Measurements from ENCODE around the gene NELL1. TPM values are rescaled to one million over a fixed set of nuclear protein-coding genes. Genes with fewer than 3 reads are reported as not detected.

The NELL1 gene
- polyA plus RNA-seq, 2 of the 4 experiments (the other 2 are of a cell fraction) = not detected

- no peaks in the 10 kb centered on the region for H3K4me1 ChIP-seq
- WGBS (ENCODE audit: missing lambda C conversion rate) = 35% methylated on average over 2 of the region's 2 CpGs
Measured at GRCh38 chr11:21195995-21196394, 526.6 kb downstream of the NELL1 start.

GRCh38 chr11:21198498-21198897 is 529.1 kb downstream of the NELL1 start:
- Histone ChIP-seq H3K4me2 (no peak overlapping the region), H3K27ac (no peak overlapping the region), H3K4me3 (no peak overlapping the region), H3K4me1 (no peaks in the 10 kb centered on the region), H3K9me3 (no peaks in the 10 kb centered on the region)
- no peak for TF ChIP-seq ZNF302 (CRISPR knock-in tag; IDR thresholded peaks at IDR 0.05)
- no peak for TF ChIP-seq POLR2A (IDR thresholded peaks at IDR 0.05; ENCODE audit: low read length)
- TF ChIP-seq, protein P1, sequence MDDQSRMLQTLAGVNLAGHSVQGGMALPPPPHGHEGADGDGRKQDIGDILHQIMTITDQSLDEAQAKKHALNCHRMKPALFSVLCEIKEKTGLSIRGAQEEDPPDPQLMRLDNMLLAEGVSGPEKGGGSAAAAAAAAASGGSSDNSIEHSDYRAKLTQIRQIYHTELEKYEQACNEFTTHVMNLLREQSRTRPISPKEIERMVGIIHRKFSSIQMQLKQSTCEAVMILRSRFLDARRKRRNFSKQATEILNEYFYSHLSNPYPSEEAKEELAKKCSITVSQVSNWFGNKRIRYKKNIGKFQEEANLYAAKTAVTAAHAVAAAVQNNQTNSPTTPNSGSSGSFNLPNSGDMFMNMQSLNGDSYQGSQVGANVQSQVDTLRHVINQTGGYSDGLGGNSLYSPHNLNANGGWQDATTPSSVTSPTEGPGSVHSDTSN (IDR thresholded peaks at IDR 0.05) = no peak
- TF ChIP-seq FOSL2 (IDR thresholded peaks at IDR 0.05) = no peak
- TF ChIP-seq FOSL2 (CRISPR knock-in tag; IDR thresholded peaks at IDR 0.05) = no peak
- no peak for TF ChIP-seq MYC (IDR thresholded peaks at IDR 0.05; ENCODE audit: borderline replicate concordance, low read length)
- TF ChIP-seq SMC3 (IDR thresholded peaks at IDR 0.05) = no peak
- TF ChIP-seq, protein P2, sequence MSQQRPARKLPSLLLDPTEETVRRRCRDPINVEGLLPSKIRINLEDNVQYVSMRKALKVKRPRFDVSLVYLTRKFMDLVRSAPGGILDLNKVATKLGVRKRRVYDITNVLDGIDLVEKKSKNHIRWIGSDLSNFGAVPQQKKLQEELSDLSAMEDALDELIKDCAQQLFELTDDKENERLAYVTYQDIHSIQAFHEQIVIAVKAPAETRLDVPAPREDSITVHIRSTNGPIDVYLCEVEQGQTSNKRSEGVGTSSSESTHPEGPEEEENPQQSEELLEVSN (IDR thresholded peaks at IDR 0.05; ENCODE audit: borderline replicate concordance, low read depth) = no peak
- TF ChIP-seq CEBPB (IDR thresholded peaks at IDR 0.05) = no peak
- TF ChIP-seq, protein P3, sequence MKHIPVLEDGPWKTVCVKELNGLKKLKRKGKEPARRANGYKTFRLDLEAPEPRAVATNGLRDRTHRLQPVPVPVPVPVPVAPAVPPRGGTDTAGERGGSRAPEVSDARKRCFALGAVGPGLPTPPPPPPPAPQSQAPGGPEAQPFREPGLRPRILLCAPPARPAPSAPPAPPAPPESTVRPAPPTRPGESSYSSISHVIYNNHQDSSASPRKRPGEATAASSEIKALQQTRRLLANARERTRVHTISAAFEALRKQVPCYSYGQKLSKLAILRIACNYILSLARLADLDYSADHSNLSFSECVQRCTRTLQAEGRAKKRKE (CRISPR knock-in tag; IDR thresholded peaks at IDR 0.05; ENCODE audit: low read depth) = no peak
- no peak for TF ChIP-seq RFX5 (IDR thresholded peaks at IDR 0.05)
- TF ChIP-seq USF2 (IDR thresholded peaks at IDR 0.05) = no peak
- TF ChIP-seq ZSCAN20 (CRISPR knock-in tag; IDR thresholded peaks at IDR 0.05) = no peak
- no peak for TF ChIP-seq ZFP36 (IDR thresholded peaks at IDR 0.05; ENCODE audit: borderline replicate concordance, partially characterized antibody)
- TF ChIP-seq NFE2L2 (conservative IDR thresholded peaks at IDR 0.05; ENCODE audit: low read length) = no peak
- no peak for TF ChIP-seq RAD21 (conservative IDR thresholded peaks at IDR 0.05 in 1 of 2, IDR thresholded peaks at IDR 0.05 in 1 of 2)
- TF ChIP-seq, protein P4, sequence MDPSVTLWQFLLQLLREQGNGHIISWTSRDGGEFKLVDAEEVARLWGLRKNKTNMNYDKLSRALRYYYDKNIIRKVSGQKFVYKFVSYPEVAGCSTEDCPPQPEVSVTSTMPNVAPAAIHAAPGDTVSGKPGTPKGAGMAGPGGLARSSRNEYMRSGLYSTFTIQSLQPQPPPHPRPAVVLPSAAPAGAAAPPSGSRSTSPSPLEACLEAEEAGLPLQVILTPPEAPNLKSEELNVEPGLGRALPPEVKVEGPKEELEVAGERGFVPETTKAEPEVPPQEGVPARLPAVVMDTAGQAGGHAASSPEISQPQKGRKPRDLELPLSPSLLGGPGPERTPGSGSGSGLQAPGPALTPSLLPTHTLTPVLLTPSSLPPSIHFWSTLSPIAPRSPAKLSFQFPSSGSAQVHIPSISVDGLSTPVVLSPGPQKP (IDR thresholded peaks at IDR 0.05; ENCODE audit: low read depth, low read length) = no peak
- no peak for ATAC-seq
- WGBS (ENCODE audit: missing lambda C conversion rate) = 1% methylated on average over 3 of the region's 3 CpGs
- POLR2A ChIA-PET = no interaction called here
- no peak for FAIRE-seq
- CTCF ChIA-PET = no interaction called here
- no peak for DNase-seq (ENCODE audit: low read depth in 1 of 2, low spot score in 1 of 2)

More at GRCh38 chr11:21195995-21196394, 526.6 kb downstream of the NELL1 start:
- ChIA-PET CTCF (no interaction called here), POLR2A (no interaction called here)
- Histone ChIP-seq H3K4me2 (no peak overlapping the region), H3K4me3 (no peak overlapping the region), H3K27ac (no peak overlapping the region), H3K9me3 (no peaks in the 10 kb centered on the region)
- DNase-seq (ENCODE audit: low read depth in 1 of 2, low spot score in 1 of 2) (no peak), ATAC-seq (no peak), FAIRE-seq (no peak)
- no peak for TF ChIP-seq RNF2 (IDR thresholded peaks at IDR 0.05; ENCODE audit: borderline replicate concordance, low read depth)
- no peak for TF ChIP-seq BCL3 (IDR thresholded peaks at IDR 0.05)
- no peak for TF ChIP-seq RARB (CRISPR knock-in tag; IDR thresholded peaks at IDR 0.05)
- no peak for TF ChIP-seq CBX8 (IDR thresholded peaks at IDR 0.05)
- TF ChIP-seq BHLHE40 (IDR thresholded peaks at IDR 0.05; ENCODE audit: low read depth, low read length) = no peak
- TF ChIP-seq NFE2L2 (conservative IDR thresholded peaks at IDR 0.05; ENCODE audit: low read length) = no peak
- TF ChIP-seq, protein P1 (IDR thresholded peaks at IDR 0.05) = no peak
- TF ChIP-seq HEYL (CRISPR knock-in tag; IDR thresholded peaks at IDR 0.05) = no peak
- TF ChIP-seq TP53 (CRISPR knock-in tag; IDR thresholded peaks at IDR 0.05) = no peak
- no peak for TF ChIP-seq JUNB (IDR thresholded peaks at IDR 0.05)
- TF ChIP-seq CHD4 (IDR thresholded peaks at IDR 0.05; ENCODE audit: borderline replicate concordance) = no peak
- TF ChIP-seq SMC3 (IDR thresholded peaks at IDR 0.05) = no peak
- TF ChIP-seq RAD21 (conservative IDR thresholded peaks at IDR 0.05 in 1 of 2, IDR thresholded peaks at IDR 0.05 in 1 of 2) = no peak
- TF ChIP-seq NPAS2 (CRISPR knock-in tag; IDR thresholded peaks at IDR 0.05; ENCODE audit: borderline replicate concordance) = no peak

All from A549 (cell line).